Mesenchymal stem cell (in vitro differentiated cells and primary cell): ENCODE data around the gene GNAT1.
A peak's percentile ranks its signal among the peaks of the same experiment; 100 is the strongest.

Source experiments
- DNase-seq: peaks from one replicate; pipeline ENCODE4 v3.0.0-alpha.2; 2013
- H2AFZ ChIP-seq: one replicate; pipeline ENCODE4 v1.6.1; 2013; ENCODE audit warnings: low read depth, mild to moderate bottlenecking, control low read depth, inconsistent platforms, low read length, moderate library complexity
- H2AK5ac ChIP-seq: 2 replicates; pipeline ENCODE4 v1.6.1; 2013; ENCODE audit warnings: low read length, moderate library complexity, mild to moderate bottlenecking, inconsistent platforms; ENCODE audit not compliant: severe bottlenecking
- H2BK120ac ChIP-seq: one replicate; pipeline ENCODE4 v1.6.1; 2013; ENCODE audit warnings: low read depth, mild to moderate bottlenecking, inconsistent platforms, low read length, moderate library complexity
- H2BK12ac ChIP-seq, 2 experiments: one replicate each; pipeline ENCODE4 v1.6.1; 2013; ENCODE audit warnings: inconsistent platforms in 2 of 2, low read length in 2 of 2, mild to moderate bottlenecking in 2 of 2, moderate library complexity in 2 of 2, control low read depth in 1 of 2
- H2BK15ac ChIP-seq: one replicate; pipeline ENCODE4 v1.6.1; 2013; ENCODE audit warnings: mild to moderate bottlenecking, low read depth, inconsistent platforms; ENCODE audit not compliant: poor library complexity, severe bottlenecking
- H2BK5ac ChIP-seq: 2 replicates; pipeline ENCODE4 v1.6.1; 2013; ENCODE audit warnings: low read depth, mild to moderate bottlenecking, low read length, control low read depth, inconsistent platforms; ENCODE audit not compliant: poor library complexity, severe bottlenecking
- H3K14ac ChIP-seq, 2 experiments: one replicate each; pipeline ENCODE4 v1.6.1; 2013; ENCODE audit warnings: inconsistent platforms in 2 of 2, low read length in 2 of 2, control low read depth in 1 of 2, mild to moderate bottlenecking in 1 of 2, moderate library complexity in 1 of 2
- H3K18ac ChIP-seq, 2 experiments: one replicate each; pipeline ENCODE4 v1.6.1; 2013; ENCODE audit warnings: inconsistent platforms in 2 of 2, low read length in 2 of 2, control low read depth in 1 of 2, low read depth in 1 of 2, mild to moderate bottlenecking in 1 of 2
- H3K23ac ChIP-seq, 2 experiments: one replicate each; pipeline ENCODE4 v1.6.1; 2013; ENCODE audit warnings: inconsistent platforms in 2 of 2, low read length in 2 of 2, mild to moderate bottlenecking in 2 of 2, moderate library complexity in 2 of 2, control low read depth in 1 of 2
- H3K27ac ChIP-seq: 2 replicates; pipeline ENCODE4 v1.5.1; 2013; ENCODE audit warnings: mild to moderate bottlenecking, moderate library complexity, low read length, control low read depth, inconsistent platforms; ENCODE audit not compliant: poor library complexity, severe bottlenecking
- H3K27me3 ChIP-seq, 2 experiments: 2 replicates each; pipeline versions ENCODE4 v1.6.1 to v1.7.0; 2013; ENCODE audit warnings: low read length in 2 of 2, mild to moderate bottlenecking in 2 of 2, moderate library complexity in 2 of 2, control low read depth in 1 of 2, inconsistent platforms in 1 of 2; ENCODE audit not compliant: control insufficient read depth in 1 of 2, insufficient read depth in 1 of 2
- H3K36me3 ChIP-seq, 2 experiments: 2 replicates each; pipeline versions ENCODE4 v1.6.1 to v1.7.0; 2013; ENCODE audit warnings: low read length in 2 of 2, control low read depth in 1 of 2, inconsistent platforms in 1 of 2, low read depth in 1 of 2, mild to moderate bottlenecking in 1 of 2; ENCODE audit not compliant: insufficient read depth in 2 of 2, control insufficient read depth in 1 of 2
- H3K4ac ChIP-seq, 2 experiments: one replicate each; pipeline ENCODE4 v1.6.1; 2013; ENCODE audit warnings: inconsistent platforms in 2 of 2, low read length in 2 of 2, mild to moderate bottlenecking in 2 of 2, moderate library complexity in 2 of 2, control low read depth in 1 of 2, low read depth in 1 of 2
- H3K4me1 ChIP-seq: 2 replicates; pipeline ENCODE4 v1.6.1; 2013; ENCODE audit warnings: low read depth, low read length, control low read depth; ENCODE audit not compliant: control insufficient read depth, insufficient read depth
- H3K4me2 ChIP-seq: 2 replicates; pipeline ENCODE4 v1.6.1; 2013; ENCODE audit warnings: low read length, mild to moderate bottlenecking, inconsistent platforms; ENCODE audit not compliant: poor library complexity, severe bottlenecking
- H3K4me3 ChIP-seq, 2 experiments: 2 replicates each; pipeline versions ENCODE4 v1.5.1 to v1.7.0; 2013; ENCODE audit warnings: low read length in 2 of 2, mild to moderate bottlenecking in 2 of 2, control low read depth in 1 of 2, low read depth in 1 of 2; ENCODE audit not compliant: insufficient read depth in 1 of 2
- H3K79me1 ChIP-seq: replicated peaks from 2 replicates; pipeline ENCODE4 v1.6.1; 2013; ENCODE audit warnings: mild to moderate bottlenecking, control low read depth, low read length, inconsistent platforms; ENCODE audit not compliant: poor library complexity, severe bottlenecking
- H3K9ac ChIP-seq: 2 replicates; pipeline ENCODE4 v1.7.0; 2013; ENCODE audit warnings: mild to moderate bottlenecking, low read length, moderate library complexity
- H3K9me3 ChIP-seq: 2 replicates; pipeline ENCODE4 v1.7.0; 2013; ENCODE audit warnings: mild to moderate bottlenecking, low read length; ENCODE audit not compliant: control insufficient read depth
- H4K8ac ChIP-seq: one replicate; pipeline ENCODE4 v1.6.1; 2013; ENCODE audit warnings: inconsistent platforms, mild to moderate bottlenecking, low read length, moderate library complexity
- H4K91ac ChIP-seq: one replicate; pipeline ENCODE4 v1.6.1; 2013; ENCODE audit warnings: mild to moderate bottlenecking, low read length, inconsistent platforms
- WGBS: methylation state at CpG from one replicate; pipeline ENCODE4 v1.1.7; 2013; ENCODE audit warnings: mixed read lengths; 5-methylcytosine and 5-hydroxymethylcytosine counted together

The GNAT1 gene

GRCh38 chr3:50147861-50148260 is 43.5 kb upstream of the GNAT1 start:
- Histone ChIP-seq H2BK120ac (no peak overlapping the region), H3K27ac (no peak overlapping the region), H3K27me3 (peaks cover 0 to 36% of the 10 kb centered on the region in 2 experiments), H3K4ac (no peak overlapping the region), H2AK5ac (no peak overlapping the region), H3K36me3 (no peaks in the 10 kb centered on the region), H3K79me1 (no peaks in the 10 kb centered on the region), H4K8ac (peak overlapping the region; percentile 15), H3K9ac (no peak overlapping the region), H4K91ac (no peak overlapping the region), H3K18ac (no peak overlapping the region), H3K4me2 (no peak overlapping the region), H3K23ac (peak overlapping the region in 1 of 2 experiments; percentile 35), H3K4me1 (peaks cover 2% of the 10 kb centered on the region), H3K9me3 (no peaks in the 10 kb centered on the region), H2BK5ac (no peak overlapping the region), H2AFZ (no peak overlapping the region), H2BK15ac (no peak overlapping the region), H3K4me3 (no peak overlapping the region), H3K14ac (peak overlapping the region in 1 of 2 experiments; percentile 35), H2BK12ac (peak overlapping the region; percentile 62 to 80)
- 47% methylated on average over 6 of the region's 6 CpGs for whole genome bisulfite sequencing
- no peak for DNase-seq

- Histone ChIP-seq H3K27me3 (peaks cover 14 to 53% of the 10 kb centered on the region in 2 experiments), H3K9me3 (no peaks in the 10 kb centered on the region), H2AFZ (no peak overlapping the region), H2BK12ac (peak overlapping the region; percentile 32 to 81), H3K9ac (no peak overlapping the region), H3K27ac (no peak overlapping the region), H2BK5ac (no peak overlapping the region), H2AK5ac (no peak overlapping the region), H4K91ac (peak overlapping the region; percentile 78), H2BK120ac (peak overlapping the region; percentile 0), H3K23ac (no peak overlapping the region), H3K14ac (peak overlapping the region in 1 of 2 experiments; percentile 35), H3K4me3 (no peak overlapping the region), H3K4me1 (peaks cover 9% of the 10 kb centered on the region), H3K36me3 (no peaks in the 10 kb centered on the region), H2BK15ac (no peak overlapping the region), H3K79me1 (no peaks in the 10 kb centered on the region), H3K4ac (peak overlapping the region in 1 of 2 experiments; percentile 12), H4K8ac (peak overlapping the region; percentile 83), H3K4me2 (no peak overlapping the region), H3K18ac (peak overlapping the region; percentile 4 to 9)
- WGBS = 76% methylated on average over 1 of the region's 1 CpG
- DNase-seq = no peak
Measured at GRCh38 chr3:50150404-50150750, 41.0 kb upstream of the GNAT1 start.

- no peak for DNase-seq
- no peak overlapping the region for H3K9ac ChIP-seq
- no peak overlapping the region for H2BK5ac ChIP-seq
- H2AK5ac ChIP-seq = no peak overlapping the region
- peak overlapping the region; percentile 7 for H2BK15ac ChIP-seq
- no peak overlapping the region for H3K23ac ChIP-seq
- no peak overlapping the region for H4K8ac ChIP-seq
- H3K18ac ChIP-seq = peak overlapping the region; percentile 16 to 29
- H3K27ac ChIP-seq = no peak overlapping the region
- 67% methylated on average over 8 of the region's 18 CpGs for WGBS
- H3K4me3 ChIP-seq = no peak overlapping the region
- no peak overlapping the region for H2AFZ ChIP-seq
- H3K4me2 ChIP-seq = no peak overlapping the region
- peak overlapping the region in 1 of 2 experiments; percentile 23 for H3K14ac ChIP-seq
- H2BK120ac ChIP-seq = peak overlapping the region; percentile 0
- no peaks in the 10 kb centered on the region for H3K9me3 ChIP-seq
- no peaks in the 10 kb centered on the region for H3K36me3 ChIP-seq
- H3K4ac ChIP-seq = peak overlapping the region; percentile 12 to 85
- peak overlapping the region; percentile 23 to 32 for H2BK12ac ChIP-seq
- peaks cover 16% of the 10 kb centered on the region for H3K4me1 ChIP-seq
- H3K79me1 ChIP-seq = peaks cover under 1% of the 10 kb centered on the region
- peaks cover 20 to 60% of the 10 kb centered on the region in 2 experiments for H3K27me3 ChIP-seq
- peak overlapping the region; percentile 83 for H4K91ac ChIP-seq
Measured at GRCh38 chr3:50150863-50151686, 40.3 kb upstream of the GNAT1 start.

- Histone ChIP-seq H3K9ac (no peak overlapping the region), H3K14ac (no peak overlapping the region), H2BK120ac (peak overlapping the region; percentile 24), H3K4me2 (no peak overlapping the region), H3K27ac (no peak overlapping the region), H3K27me3 (peaks cover 27 to 60% of the 10 kb centered on the region in 2 experiments), H2AK5ac (no peak overlapping the region), H3K36me3 (no peaks in the 10 kb centered on the region), H4K91ac (peak overlapping the region; percentile 83), H2AFZ (no peak overlapping the region), H2BK15ac (no peak overlapping the region), H2BK5ac (no peak overlapping the region), H3K4ac (peak overlapping the region in 1 of 2 experiments; percentile 85), H3K23ac (no peak overlapping the region), H3K9me3 (no peaks in the 10 kb centered on the region), H3K4me3 (no peak overlapping the region), H3K18ac (peak overlapping the region; percentile 29 to 30), H4K8ac (peak overlapping the region; percentile 31), H2BK12ac (peak overlapping the region; percentile 32 to 49), H3K4me1 (peaks cover 21% of the 10 kb centered on the region), H3K79me1 (peaks cover 3% of the 10 kb centered on the region)
- WGBS = 88% methylated on average over 5 of the region's 5 CpGs
- DNase-seq = no peak
Measured at GRCh38 chr3:50151728-50152127, 39.7 kb upstream of the GNAT1 start.
